SU-DHL-6 (cell line): ENCODE results near the gene GARNL3.

Source experiments
- H2AFZ ChIP-seq: fragments of 200-600 bp; sonication (generic); 2 replicates; pipeline ENCODE4 v1.6.1; 2014; ENCODE audit warnings: low read depth, mild to moderate bottlenecking, moderate library complexity, mixed read lengths, antibody characterized with exemption, low read length; ENCODE audit not compliant: severe bottlenecking
- H3F3A ChIP-seq: fragments of 200-600 bp; shearing (Covaris generic); 2 replicates; pipeline ENCODE4 v1.6.0; 2016; ENCODE audit warnings: antibody characterized with exemption, mild to moderate bottlenecking; ENCODE audit not compliant: insufficient read depth
- H3K27ac ChIP-seq: fragments of 200-600 bp; sonication (generic); 2 replicates; pipeline ENCODE4 v1.5.1; 2016; ENCODE audit warnings: low read depth, mild to moderate bottlenecking, low read length, moderate library complexity, mixed read lengths
- H3K27me3 ChIP-seq: fragments of 200-600 bp; sonication (generic), shearing (Covaris generic); 2 replicates; pipeline ENCODE4 v1.6.0; 2014; ENCODE audit warnings: mild to moderate bottlenecking, low read length
- H3K36me3 ChIP-seq: fragments of 200-600 bp; sonication (generic); 2 replicates; pipeline ENCODE4 v1.6.1; 2014; ENCODE audit warnings: mild to moderate bottlenecking, low read length, mixed read lengths
- H3K4me2 ChIP-seq: fragments of 300-600, 200-600 bp; shearing (Covaris generic), sonication (generic); 2 replicates; pipeline ENCODE4 v1.6.0; 2014; ENCODE audit warnings: low read length, low read depth, mild to moderate bottlenecking; ENCODE audit not compliant: poor library complexity, severe bottlenecking
- H3K4me3 ChIP-seq: fragments of 200-600 bp; sonication (generic); 2 replicates; pipeline ENCODE4 v1.5.1; 2014; ENCODE audit warnings: antibody characterized with exemption, low read length, mild to moderate bottlenecking, mixed read lengths; ENCODE audit not compliant: insufficient read depth, poor library complexity, severe bottlenecking
- H3K79me2 ChIP-seq: fragments of 200-600 bp; sonication (generic); 2 replicates; pipeline ENCODE4 v1.6.1; 2014; ENCODE audit warnings: mild to moderate bottlenecking, low read length, moderate library complexity; ENCODE audit not compliant: insufficient read depth
- H3K9ac ChIP-seq: fragments of 200-600 bp; sonication (generic); 2 replicates; pipeline ENCODE4 v1.7.0; 2014; ENCODE audit warnings: mild to moderate bottlenecking, low read length
- H3K9me2 ChIP-seq: fragments of 200-600 bp; sonication (generic); replicated peaks from 2 replicates; pipeline ENCODE4 v1.6.1; 2014; ENCODE audit warnings: low read length; ENCODE audit not compliant: insufficient read depth
- H3K9me3 ChIP-seq: fragments of 200-600 bp; sonication (generic); 2 replicates; pipeline ENCODE4 v1.6.1; 2014; ENCODE audit warnings: low read length, mixed read lengths; ENCODE audit not compliant: insufficient read depth
- H4K20me1 ChIP-seq: fragments of 200-600 bp; sonication (generic); 2 replicates; pipeline ENCODE4 v1.6.1; 2014; ENCODE audit warnings: low read depth, mild to moderate bottlenecking, antibody characterized with exemption, low read length, moderate library complexity, mixed read lengths
- EZH2phosphoT487 ChIP-seq: fragments of 200-600 bp; sonication (generic), shearing (Covaris generic); conservative IDR thresholded peaks from 2 replicates; pipeline ENCODE4 v1.6.1; 2018; ENCODE audit warnings: mild to moderate bottlenecking, antibody characterized with exemption, low read length, moderate library complexity, mixed read lengths
- TF ChIP-seq, protein P1 (sequence below): fragments of 200-600 bp; sonication (generic); IDR thresholded peaks from one replicate; pipeline ENCODE4 v1.5.1; 2017; ENCODE audit warnings: antibody characterized with exemption, mild to moderate bottlenecking, low read length, moderate library complexity; ENCODE audit not compliant: insufficient read depth, poor library complexity, severe bottlenecking

The GARNL3 gene

DNA sequence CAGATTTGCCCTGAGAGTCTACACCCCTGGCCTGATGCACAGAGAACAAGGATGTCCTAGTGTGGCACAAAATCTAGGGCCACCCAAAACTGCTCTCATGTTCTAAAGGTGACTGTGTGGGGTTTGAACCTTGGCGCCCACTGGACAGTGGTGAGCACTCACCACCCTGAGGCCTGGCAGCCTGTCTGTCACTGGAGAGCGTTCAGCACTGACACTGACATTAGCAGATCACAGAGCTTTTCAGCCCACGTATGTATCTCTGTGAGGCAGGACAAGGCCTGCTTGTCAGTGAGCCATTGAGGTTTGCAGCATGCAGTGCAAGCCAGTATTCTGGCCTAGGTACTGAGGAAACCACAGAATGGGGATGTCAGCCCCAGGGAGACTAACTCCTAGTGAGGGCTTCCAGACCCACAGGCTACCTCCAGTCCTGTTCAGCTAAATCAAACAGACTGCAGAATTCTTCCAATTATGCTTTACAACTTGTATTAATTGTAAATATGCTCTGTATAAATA is 93.5 kb downstream of the GARNL3 start:
- Histone ChIP-seq H3K9me3 (no peaks in the 10 kb centered on the region), H3K9me2 (no peaks in the 10 kb centered on the region), H3K27ac (no peak overlapping the region), H3F3A (no peaks in the 10 kb centered on the region), H3K4me2 (no peak overlapping the region), H3K4me3 (no peak overlapping the region), H4K20me1 (no peaks in the 10 kb centered on the region), H3K9ac (no peak overlapping the region), H3K79me2 (no peaks in the 10 kb centered on the region), H3K36me3 (no peaks in the 10 kb centered on the region), H2AFZ (no peak overlapping the region), H3K27me3 (no peaks in the 10 kb centered on the region)
- TF ChIP-seq, protein P1, sequence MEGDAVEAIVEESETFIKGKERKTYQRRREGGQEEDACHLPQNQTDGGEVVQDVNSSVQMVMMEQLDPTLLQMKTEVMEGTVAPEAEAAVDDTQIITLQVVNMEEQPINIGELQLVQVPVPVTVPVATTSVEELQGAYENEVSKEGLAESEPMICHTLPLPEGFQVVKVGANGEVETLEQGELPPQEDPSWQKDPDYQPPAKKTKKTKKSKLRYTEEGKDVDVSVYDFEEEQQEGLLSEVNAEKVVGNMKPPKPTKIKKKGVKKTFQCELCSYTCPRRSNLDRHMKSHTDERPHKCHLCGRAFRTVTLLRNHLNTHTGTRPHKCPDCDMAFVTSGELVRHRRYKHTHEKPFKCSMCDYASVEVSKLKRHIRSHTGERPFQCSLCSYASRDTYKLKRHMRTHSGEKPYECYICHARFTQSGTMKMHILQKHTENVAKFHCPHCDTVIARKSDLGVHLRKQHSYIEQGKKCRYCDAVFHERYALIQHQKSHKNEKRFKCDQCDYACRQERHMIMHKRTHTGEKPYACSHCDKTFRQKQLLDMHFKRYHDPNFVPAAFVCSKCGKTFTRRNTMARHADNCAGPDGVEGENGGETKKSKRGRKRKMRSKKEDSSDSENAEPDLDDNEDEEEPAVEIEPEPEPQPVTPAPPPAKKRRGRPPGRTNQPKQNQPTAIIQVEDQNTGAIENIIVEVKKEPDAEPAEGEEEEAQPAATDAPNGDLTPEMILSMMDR: no peak
- no peak for TF ChIP-seq EZH2phosphoT487

DNA sequence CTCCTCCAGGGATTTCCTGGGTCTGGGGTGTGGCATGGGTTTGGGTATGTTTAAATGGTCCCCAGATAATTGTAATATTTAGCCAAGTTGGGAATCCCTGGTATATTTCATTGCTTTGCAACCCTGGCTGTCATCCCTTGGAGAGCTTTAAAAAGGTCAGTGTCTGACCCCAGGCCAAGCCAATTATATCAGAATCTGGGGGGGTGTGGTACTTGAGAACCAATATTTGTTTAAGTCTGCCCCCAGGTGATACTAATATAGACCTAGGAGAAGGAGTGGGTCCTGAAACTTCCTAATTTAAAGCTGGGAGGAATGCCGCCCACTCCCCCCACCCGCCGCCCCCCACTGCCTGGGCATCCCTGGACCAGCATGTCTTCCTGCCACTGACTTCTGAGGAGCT is 94.2 kb downstream of the GARNL3 start:
- no peak overlapping the region for H3K9ac ChIP-seq
- no peak overlapping the region for H3K27ac ChIP-seq
- H3K79me2 ChIP-seq: no peaks in the 10 kb centered on the region
- H3K4me2 ChIP-seq: no peak overlapping the region
- no peak overlapping the region for H2AFZ ChIP-seq
- no peaks in the 10 kb centered on the region for H3K9me2 ChIP-seq
- no peaks in the 10 kb centered on the region for H4K20me1 ChIP-seq
- no peak for TF ChIP-seq EZH2phosphoT487
- TF ChIP-seq, protein P1: no peak
- no peak overlapping the region for H3K4me3 ChIP-seq
- H3F3A ChIP-seq: no peaks in the 10 kb centered on the region
- no peaks in the 10 kb centered on the region for H3K27me3 ChIP-seq
- no peaks in the 10 kb centered on the region for H3K9me3 ChIP-seq
- no peaks in the 10 kb centered on the region for H3K36me3 ChIP-seq

DNA sequence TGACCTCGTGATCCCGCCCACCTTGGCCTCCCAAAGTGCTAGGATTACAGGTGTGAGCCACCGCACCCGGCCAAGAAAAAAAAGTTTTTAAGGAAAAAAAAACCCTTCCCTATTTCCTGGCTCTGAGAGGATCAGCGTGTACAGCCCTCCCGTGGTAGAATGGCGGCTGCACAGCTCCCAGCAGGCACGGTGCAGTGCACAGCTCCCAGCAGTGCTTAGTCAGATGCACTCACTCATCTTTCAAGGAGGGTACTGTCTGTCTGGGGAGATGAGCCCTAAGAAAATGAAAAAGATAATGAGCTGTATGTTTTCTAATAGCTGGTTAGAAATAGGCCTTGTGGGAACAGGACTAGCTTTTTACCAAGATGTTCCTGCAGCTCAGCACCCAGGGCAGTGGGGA is 95.7 kb downstream of the GARNL3 start:
- no peaks in the 10 kb centered on the region for H3K79me2 ChIP-seq
- no peaks in the 10 kb centered on the region for H3K36me3 ChIP-seq
- H3K9me3 ChIP-seq: no peaks in the 10 kb centered on the region
- no peak overlapping the region for H3K9ac ChIP-seq
- H3F3A ChIP-seq: no peaks in the 10 kb centered on the region
- TF ChIP-seq EZH2phosphoT487: no peak
- TF ChIP-seq, protein P1: no peak
- H3K27me3 ChIP-seq: no peaks in the 10 kb centered on the region
- no peak overlapping the region for H3K27ac ChIP-seq
- H3K4me3 ChIP-seq: no peak overlapping the region
- H2AFZ ChIP-seq: no peak overlapping the region
- no peak overlapping the region for H3K4me2 ChIP-seq
- no peaks in the 10 kb centered on the region for H4K20me1 ChIP-seq
- H3K9me2 ChIP-seq: no peaks in the 10 kb centered on the region
